Common myeloid progenitor, CD34-positive (primary cell): ENCODE measurements around the gene S100A4.
A peak's percentile ranks its signal among the peaks of the same experiment; 100 is the strongest.

Source experiments
- CTCF ChIA-PET: fragments of 350-600 bp; sonication (Branson Sonifier 250); formaldehyde crosslinking; loops from one replicate; lab custom pipeline; 2021; ENCODE audit warnings: antibody characterized with exemption; lab: Charles Lee
- POLR2A ChIA-PET: fragments of 350-600 bp; sonication (Branson Sonifier 250); formaldehyde crosslinking; loops from one replicate; lab custom pipeline; 2021; ENCODE audit warnings: antibody characterized with exemption; lab: Charles Lee
- DNase-seq, 3 donors: peaks; one replicate each; pipeline versions ENCODE4 v3.0.0 to v3.0.0-alpha.2; 2013
- H3K27ac ChIP-seq, 2 experiments: 1 replicate in 1 of 2; 2 replicates in 1 of 2; pipeline ENCODE4 v1.7.0; 2013; ENCODE audit warnings: inconsistent platforms in 2 of 2, low read length in 2 of 2, mild to moderate bottlenecking in 2 of 2, low read depth in 1 of 2, moderate library complexity in 1 of 2; ENCODE audit not compliant: severe bottlenecking in 2 of 2, insufficient read depth in 1 of 2, poor library complexity in 1 of 2
- H3K27me3 ChIP-seq, 5 experiments: replicated peaks in 2 of 5; 1 replicate in 3 of 5; 2 replicates in 2 of 5; pipeline versions ENCODE4 v1.6.1 to v1.7.0; 2013; ENCODE audit warnings: low read length in 4 of 5, mild to moderate bottlenecking in 2 of 5, moderate library complexity in 2 of 5, inconsistent platforms in 1 of 5; ENCODE audit not compliant: insufficient read depth in 5 of 5, control insufficient read depth in 4 of 5
- H3K36me3 ChIP-seq, 4 experiments: 1 replicate in 2 of 4; 2 replicates in 2 of 4; pipeline versions ENCODE4 v1.6.1 to v1.7.0; 2013; ENCODE audit warnings: low read length in 3 of 4, control low read depth in 1 of 4, mild to moderate bottlenecking in 1 of 4; ENCODE audit not compliant: control insufficient read depth in 4 of 4, insufficient read depth in 4 of 4
- H3K4me1 ChIP-seq, 4 experiments: 1 replicate in 3 of 4; 2 replicates in 1 of 4; pipeline versions ENCODE4 v1.6.1 to v1.7.1; 2013; ENCODE audit warnings: low read length in 3 of 4, mild to moderate bottlenecking in 3 of 4, control low read depth in 1 of 4, inconsistent platforms in 1 of 4, moderate library complexity in 1 of 4; ENCODE audit not compliant: control insufficient read depth in 4 of 4, insufficient read depth in 4 of 4; ENCODE audit errors: control extremely low read depth in 1 of 4
- H3K4me3 ChIP-seq, 7 experiments: 1 replicate in 4 of 7; 2 replicates in 3 of 7; pipeline versions ENCODE4 v1.5.1 to v1.7.0; 2013; ENCODE audit warnings: mild to moderate bottlenecking in 7 of 7, low read length in 6 of 7, moderate library complexity in 6 of 7, inconsistent platforms in 2 of 7, low read depth in 2 of 7, control low read depth in 1 of 7; ENCODE audit not compliant: insufficient read depth in 4 of 7, control insufficient read depth in 1 of 7; ENCODE audit errors: extremely low read depth in 1 of 7
- H3K9me3 ChIP-seq, 5 experiments: 1 replicate in 4 of 5; 2 replicates in 1 of 5; pipeline versions ENCODE4 v1.6.1 to v1.7.1; 2013; ENCODE audit warnings: low read length in 4 of 5, mild to moderate bottlenecking in 2 of 5, inconsistent platforms in 1 of 5, low read depth in 1 of 5, moderate library complexity in 1 of 5; ENCODE audit not compliant: control insufficient read depth in 4 of 5, insufficient read depth in 2 of 5; ENCODE audit errors: control extremely low read depth in 1 of 5
- WGBS: methylation state at CpG from one replicate; pipeline ENCODE4 v1.1.5; 2013; ENCODE audit not compliant: insufficient coverage; 5-methylcytosine and 5-hydroxymethylcytosine counted together

S100A4 gene

DNA sequence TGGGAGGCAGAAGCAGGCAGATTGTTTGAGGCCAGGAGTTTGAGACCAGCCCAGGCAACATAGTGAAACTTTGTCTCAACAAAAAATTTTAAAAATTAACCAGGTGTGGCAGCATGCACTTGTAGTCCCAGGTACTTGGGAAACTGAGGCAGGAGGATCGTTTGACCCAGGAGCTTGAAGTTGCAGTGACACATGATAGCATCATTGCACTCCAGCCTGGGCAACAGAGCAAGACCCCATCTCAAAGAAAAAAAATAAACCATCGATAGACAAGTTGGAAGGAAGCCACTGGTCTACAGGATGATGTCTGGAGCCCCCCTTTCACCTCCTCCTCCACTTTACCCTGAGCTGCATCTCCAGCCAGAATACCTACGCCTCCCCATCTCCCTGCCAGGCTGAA, 26.4 kb downstream of the S100A4 start:
- ChIA-PET POLR2A (no interaction called here), CTCF (interaction anchor here (0.8 to 3.4 kb wide), 5 partner anchors 8 to 53 kb away, joined by 3 to 15 read pairs (median 13); partner anchors contain the start of gene S100A6)
- Histone ChIP-seq H3K27ac (no peak overlapping the region), H3K27me3 (no peaks in the 10 kb centered on the region), H3K36me3 (no peaks in the 10 kb centered on the region), H3K4me1 (peaks cover 0 to 31% (median 17%) of the 10 kb centered on the region in 4 experiments), H3K4me3 (no peak overlapping the region), H3K9me3 (no peaks in the 10 kb centered on the region)
- DNase-seq, result no peak
- 96% methylated on average over 3 of the region's 3 CpGs for WGBS

DNA sequence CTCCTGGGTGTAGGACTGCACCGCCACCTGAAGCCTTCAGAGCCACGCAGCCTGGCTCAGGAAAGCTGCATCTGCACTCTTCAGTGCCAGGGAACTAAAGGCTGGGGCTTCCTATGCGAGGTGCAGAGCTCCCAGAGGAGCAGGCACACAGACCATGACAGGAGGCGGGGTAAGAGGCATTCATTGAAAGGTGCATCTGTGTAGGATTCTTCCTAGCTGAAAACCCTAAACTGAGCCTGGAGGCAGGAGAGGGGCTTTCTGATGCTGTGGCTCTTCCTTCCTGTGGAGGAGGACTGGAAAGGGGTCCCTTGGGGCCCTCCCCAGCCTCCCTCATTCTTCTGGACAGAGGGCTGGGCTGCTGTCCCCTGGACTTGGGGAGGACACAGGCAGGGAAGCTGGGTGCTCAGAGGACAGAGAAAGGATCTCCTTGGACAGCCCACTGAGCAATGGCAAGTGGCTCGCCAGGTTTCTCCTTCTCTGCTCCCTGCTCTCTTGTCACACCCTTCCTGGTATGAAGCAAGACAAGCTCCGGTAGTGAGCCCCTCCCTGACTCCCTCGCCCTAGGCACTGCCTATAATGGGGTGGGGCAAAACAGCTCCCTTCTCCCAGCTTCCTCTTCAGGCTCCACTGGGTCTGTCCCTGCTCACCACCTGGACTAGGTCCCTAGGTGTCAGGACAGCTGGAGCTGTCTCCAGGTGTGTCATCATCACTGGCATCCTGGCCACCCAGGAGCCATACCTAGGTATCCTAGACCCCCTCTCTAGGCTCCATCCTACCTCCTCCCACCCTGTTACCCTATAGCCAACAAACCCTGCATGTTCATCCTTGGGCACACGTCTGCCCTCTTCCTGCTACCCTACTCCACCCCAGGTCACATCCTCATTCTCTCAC, 29.9 kb downstream of the S100A4 start:
- Histone ChIP-seq H3K27ac (no peak overlapping the region), H3K4me1 (peaks cover 0 to 31% (median 20%) of the 10 kb centered on the region in 4 experiments), H3K36me3 (no peaks in the 10 kb centered on the region), H3K9me3 (no peaks in the 10 kb centered on the region), H3K27me3 (no peaks in the 10 kb centered on the region), H3K4me3 (no peak overlapping the region)
- ChIA-PET CTCF (interaction anchor here (0.6 to 6.2 kb wide), 13 partner anchors 10 to 163 kb away, joined by 3 to 51 read pairs (median 4); partner anchors contain the start of genes S100A5 and S100A6), POLR2A (interaction anchor here (0.9 kb wide), 1 partner anchor 9 kb away, joined by 4 read pairs; no protein-coding TSS in a partner anchor)
- WGBS, result 42% methylated on average over 6 of the region's 8 CpGs
- DNase-seq, result no peak

DNA sequence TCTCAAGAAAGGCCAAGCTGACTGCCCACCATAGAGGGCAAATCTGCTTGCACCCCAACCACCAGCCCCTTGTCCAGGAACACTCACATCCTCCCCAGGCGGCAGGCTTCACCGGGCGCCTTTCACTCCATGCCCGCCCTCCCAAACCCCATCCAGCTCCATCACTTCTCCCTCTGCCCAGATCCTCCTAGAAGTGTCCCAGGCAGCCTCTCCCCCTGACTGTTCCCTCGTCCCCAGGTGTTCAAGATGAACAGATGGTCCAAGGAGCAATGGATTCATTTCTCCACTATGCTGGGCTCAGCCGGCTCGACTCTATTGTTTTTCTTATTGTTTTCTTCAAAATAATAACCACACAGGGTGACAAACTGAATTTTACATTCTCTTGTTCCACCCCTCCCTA, 31.9 kb downstream of the S100A4 start:
- no peak for DNase-seq
- no peak overlapping the region for H3K4me3 ChIP-seq
- no peaks in the 10 kb centered on the region for H3K9me3 ChIP-seq
- H3K27ac ChIP-seq, result no peak overlapping the region
- WGBS, result 100% methylated on average over 7 of the region's 7 CpGs
- H3K36me3 ChIP-seq, result no peaks in the 10 kb centered on the region
- POLR2A ChIA-PET, result no interaction called here
- H3K27me3 ChIP-seq, result no peaks in the 10 kb centered on the region
- H3K4me1 ChIP-seq, result peaks cover 0 to 26% (median 19%) of the 10 kb centered on the region in 4 experiments
- CTCF ChIA-PET, result interaction anchor here (1.1 to 6.2 kb wide), 6 partner anchors 12 to 101 kb away, joined by 3 to 51 read pairs (median 4); partner anchors contain the start of gene S100A6

DNA sequence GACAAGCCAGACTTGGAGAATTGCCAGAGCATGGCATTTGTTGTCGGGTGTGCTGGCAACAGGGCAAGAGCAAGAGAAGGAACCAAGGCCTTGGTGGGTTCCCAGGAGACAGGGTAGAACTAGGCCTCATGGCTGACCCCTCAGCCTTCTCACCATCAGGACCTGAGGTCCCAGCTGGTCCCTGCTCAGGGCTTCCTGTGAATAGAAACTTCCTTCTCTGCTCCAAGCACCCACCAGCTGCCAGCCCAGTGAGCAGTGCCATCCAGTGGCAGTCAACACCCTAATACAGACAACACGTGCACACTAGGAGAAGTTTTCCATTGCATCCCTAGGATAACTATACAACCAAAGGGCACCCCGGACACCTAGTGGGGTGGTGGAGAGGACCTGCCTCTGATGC, 32.6 kb downstream of the S100A4 start:
- H3K36me3 ChIP-seq, result no peaks in the 10 kb centered on the region
- no peak overlapping the region for H3K27ac ChIP-seq
- H3K9me3 ChIP-seq, result no peaks in the 10 kb centered on the region
- POLR2A ChIA-PET, result no interaction called here
- H3K4me3 ChIP-seq, result no peak overlapping the region
- H3K4me1 ChIP-seq, result peaks cover 0 to 19% (median 15%) of the 10 kb centered on the region in 4 experiments
- no peak for DNase-seq
- CTCF ChIA-PET, result interaction anchor here (0.8 to 6.2 kb wide), 5 partner anchors 17 to 102 kb away, joined by 3 to 51 read pairs (median 5); partner anchors contain the start of gene S100A6
- H3K27me3 ChIP-seq, result no peaks in the 10 kb centered on the region
- 86% methylated on average over 2 of the region's 3 CpGs for WGBS

GRCh38 chr1:153510984-153511410, 34.6 kb downstream of the S100A4 start:
- Histone ChIP-seq H3K36me3 (no peaks in the 10 kb centered on the region), H3K27me3 (no peaks in the 10 kb centered on the region), H3K9me3 (no peaks in the 10 kb centered on the region), H3K4me3 (no peak overlapping the region), H3K27ac (no peak overlapping the region), H3K4me1 (peaks cover 0 to 14% (median 9%) of the 10 kb centered on the region in 4 experiments)
- DNase-seq, result peak; percentile 61 to 74 (median 63)
- CTCF ChIA-PET, result interaction anchor here (0.7 to 6.2 kb wide), 31 partner anchors 9 to 169 kb away, joined by 3 to 69 read pairs (median 4); partner anchors contain the start of genes S100A1, S100A13, S100A14 and S100A2
- WGBS, result 0% methylated on average over 7 of the region's 7 CpGs
- POLR2A ChIA-PET, result no interaction called here

- WGBS, result 59% methylated on average over 4 of the region's 4 CpGs
- H3K36me3 ChIP-seq, result no peaks in the 10 kb centered on the region
- ChIA-PET CTCF (interaction anchor here (0.8 to 6.2 kb wide), 21 partner anchors 8 to 168 kb away, joined by 3 to 69 read pairs (median 4); partner anchors contain the start of genes S100A1, S100A13, S100A14 and S100A2), POLR2A (no interaction called here)
- H3K4me3 ChIP-seq, result no peak overlapping the region
- H3K9me3 ChIP-seq, result no peaks in the 10 kb centered on the region
- H3K4me1 ChIP-seq, result peaks cover 0 to 5% (median 2%) of the 10 kb centered on the region in 4 experiments
- peak; percentile 47 to 67 (median 62) for DNase-seq
- no peaks in the 10 kb centered on the region for H3K27me3 ChIP-seq
- no peak overlapping the region for H3K27ac ChIP-seq
These were observed 35.8 kb downstream of the S100A4 start for GRCh38 chr1:153509729-153510354.
